ENCODE data around the gene HPSE2. TPM values are rescaled to one million over a fixed set of nuclear protein-coding genes. Genes with fewer than 3 reads are reported as not detected.

Gene HPSE2
- total and polyA plus RNA-seq, 12 donors = 0.04 to 0.24 (median 0.13) TPM; not detected in 6

- H3K27me3 ChIP-seq = no peaks in the 10 kb centered on the region
- no peak for TF ChIP-seq CTCF (IDR thresholded peaks at IDR 0.05)
- no peak for ATAC-seq
- no peaks in the 10 kb centered on the region for H3K36me3 ChIP-seq
- H3K4me1 ChIP-seq = no peaks in the 10 kb centered on the region
- 71 to 79% methylated on average over 1 of the region's 1 CpG for WGBS, 2 donors
- no peak for DNase-seq
- no peak overlapping the region for H3K27ac ChIP-seq
- H3K4me3 ChIP-seq = no peak overlapping the region
- intact Hi-C loops (cut with DNase I) = no loop called here
- no peaks in the 10 kb centered on the region for H3K9me3 ChIP-seq
Measured at GRCh38 chr10:98924526-98924925, 311.1 kb downstream of the HPSE2 start.

GRCh38 chr10:98921316-98921715, 314.3 kb downstream of the HPSE2 start:
- Histone ChIP-seq H3K27me3 (no peaks in the 10 kb centered on the region), H3K27ac (peak overlapping the region in 2 of 10 donors; percentile 0 to 25), H3K4me1 (no peaks in the 10 kb centered on the region), H3K9me3 (no peaks in the 10 kb centered on the region), H3K36me3 (no peaks in the 10 kb centered on the region), H3K4me3 (no peak overlapping the region)
- 63 to 64% methylated on average over 2 of the region's 2 CpGs for WGBS, 2 donors
- no peak for TF ChIP-seq CTCF (IDR thresholded peaks at IDR 0.05)
- ATAC-seq (peak in 4 of 8 donors; percentile 23 to 37 (median 32)), DNase-seq (no peak)
- intact Hi-C loops (cut with DNase I) = no loop called here

- H3K27me3 ChIP-seq = no peaks in the 10 kb centered on the region
- peak in 1 of 2 donors; percentile 6 for DNase-seq
- H3K36me3 ChIP-seq = no peaks in the 10 kb centered on the region
- peak overlapping the region in 2 of 10 donors; percentile 0 to 25 for H3K27ac ChIP-seq
- 41 to 51% methylated on average over 2 of the region's 2 CpGs for WGBS, 2 donors
- no peak overlapping the region for H3K4me3 ChIP-seq
- peak in 7 of 8 donors; percentile 28 to 87 (median 83) for ATAC-seq
- no peaks in the 10 kb centered on the region for H3K4me1 ChIP-seq
- intact Hi-C loops (cut with DNase I) = no loop called here
- TF ChIP-seq CTCF (IDR thresholded peaks at IDR 0.05) = no peak
- no peaks in the 10 kb centered on the region for H3K9me3 ChIP-seq
Measured at GRCh38 chr10:98920807-98921206, 314.8 kb downstream of the HPSE2 start.

GRCh38 chr10:98920360-98920759, 315.3 kb downstream of the HPSE2 start:
- H3K27me3 ChIP-seq = no peaks in the 10 kb centered on the region
- no peaks in the 10 kb centered on the region for H3K4me1 ChIP-seq
- no peak overlapping the region for H3K4me3 ChIP-seq
- intact Hi-C loops (cut with DNase I) = no loop called here
- no peak for TF ChIP-seq CTCF (IDR thresholded peaks at IDR 0.05)
- DNase-seq (no peak), ATAC-seq (no peak)
- no peaks in the 10 kb centered on the region for H3K9me3 ChIP-seq
- H3K27ac ChIP-seq = no peak overlapping the region
- no peaks in the 10 kb centered on the region for H3K36me3 ChIP-seq

Data from heart right ventricle (tissue), 16 donors.